Cortex of kidney (tissue), 1 donor: Measurements from ENCODE around the gene VWA8.
"Not testable (repeated sequence)": the region's sequence is repeated elsewhere in the genome, so short reads cannot be mapped to it uniquely, and the experiment has no call there.

Source experiments
- DNase-seq: peaks from one replicate; lab custom pipeline; 2025; lab: John Stamatoyannopoulos, UW

VWA8 gene

DNA sequence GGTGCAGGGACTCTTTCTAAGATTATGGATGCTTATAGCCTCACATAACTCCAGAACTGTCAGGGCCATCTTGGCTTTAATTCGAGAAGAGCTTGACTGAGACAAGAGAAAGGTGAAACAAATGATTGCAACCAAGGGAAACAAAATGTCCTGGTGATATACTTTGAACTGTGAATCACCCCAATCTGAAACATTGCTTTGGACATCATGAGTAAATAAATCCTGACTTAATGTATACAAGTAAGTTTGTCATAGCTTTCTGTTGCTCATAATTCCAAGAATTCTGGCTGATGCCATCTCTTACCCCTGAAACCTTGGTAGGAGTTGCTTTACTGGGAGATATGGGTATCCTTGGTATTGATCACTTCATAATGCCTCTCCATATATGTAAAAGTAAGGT is 5.8 kb upstream of the VWA8 start:
- DNase-seq = no peak

DNA sequence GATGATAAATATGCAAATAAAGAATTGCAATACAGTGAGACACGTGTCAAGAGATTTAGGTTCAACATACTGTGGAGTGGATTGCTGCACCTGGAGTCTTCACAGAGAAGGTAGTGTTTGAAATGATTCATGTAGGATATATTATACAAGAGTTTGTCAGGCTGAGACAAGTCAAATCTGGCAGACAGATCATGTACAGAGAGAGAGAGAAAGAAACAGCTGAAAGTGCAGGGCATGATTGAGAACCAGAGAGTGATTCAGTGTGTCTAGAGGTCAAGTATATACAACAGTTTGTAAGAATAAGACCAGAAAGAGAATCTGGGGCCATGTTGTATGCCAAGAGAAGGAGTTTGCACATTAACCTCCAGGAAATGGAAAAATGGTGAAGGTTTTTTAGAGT is 2.1 kb upstream of the VWA8 start:
- DNase-seq = no peak

DNA sequence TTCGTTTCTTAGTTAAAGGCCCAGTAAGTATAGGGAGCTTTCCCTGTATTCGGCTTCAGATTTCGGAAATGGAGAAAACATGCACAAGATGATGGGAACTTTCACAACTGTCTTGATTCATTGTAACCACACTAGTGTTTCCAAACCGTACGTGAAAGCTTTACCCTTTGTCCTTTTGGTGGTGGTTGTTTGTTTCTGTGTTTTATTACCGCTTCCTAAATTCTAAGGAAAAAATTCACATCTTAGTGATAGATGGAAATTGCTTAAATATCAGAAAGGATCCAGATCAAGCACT is 504 bp upstream of the VWA8 start:
- DNase-seq = no peak

DNA sequence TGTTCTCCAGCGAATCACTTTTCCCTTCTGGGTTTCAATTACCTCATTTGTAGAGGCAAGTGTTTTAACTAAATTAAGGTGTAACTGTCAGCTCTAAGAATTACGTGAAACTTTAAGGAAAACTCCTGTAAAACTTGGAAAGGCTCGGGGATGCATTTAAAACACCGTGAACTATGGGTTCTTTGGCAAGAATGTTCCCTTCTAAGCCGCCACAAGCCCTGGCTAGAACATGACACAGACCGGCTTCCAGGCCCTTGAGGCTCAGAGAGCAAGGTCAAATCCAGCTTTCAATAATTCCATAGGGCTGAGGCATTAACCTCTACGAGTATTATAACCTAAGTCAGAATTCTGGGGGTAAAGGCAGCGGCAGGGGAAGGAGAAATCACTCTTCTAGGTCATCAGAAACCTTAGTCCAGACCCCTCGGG is 685 bp downstream of the VWA8 start:
- DNase-seq = no peak

DNA sequence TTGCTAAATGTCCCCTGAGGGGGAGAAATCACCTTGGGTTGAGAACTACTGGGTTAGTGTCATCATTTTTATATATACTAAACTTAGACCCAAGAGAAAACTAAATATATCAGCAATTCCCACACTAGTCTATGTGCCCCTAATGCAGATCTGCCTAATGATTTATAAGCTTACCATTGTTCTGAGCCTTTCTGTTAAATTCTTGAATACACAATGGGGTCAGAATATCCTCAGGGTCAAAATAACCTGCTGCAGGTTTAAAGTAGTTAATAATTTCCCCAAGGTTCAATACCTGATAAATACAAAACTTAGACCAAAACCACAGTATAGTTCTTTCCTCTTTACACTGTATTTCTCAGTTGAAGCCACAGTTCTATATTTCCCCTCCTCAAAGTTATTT is 4.6 kb downstream of the VWA8 start:
- no peak for DNase-seq

DNA sequence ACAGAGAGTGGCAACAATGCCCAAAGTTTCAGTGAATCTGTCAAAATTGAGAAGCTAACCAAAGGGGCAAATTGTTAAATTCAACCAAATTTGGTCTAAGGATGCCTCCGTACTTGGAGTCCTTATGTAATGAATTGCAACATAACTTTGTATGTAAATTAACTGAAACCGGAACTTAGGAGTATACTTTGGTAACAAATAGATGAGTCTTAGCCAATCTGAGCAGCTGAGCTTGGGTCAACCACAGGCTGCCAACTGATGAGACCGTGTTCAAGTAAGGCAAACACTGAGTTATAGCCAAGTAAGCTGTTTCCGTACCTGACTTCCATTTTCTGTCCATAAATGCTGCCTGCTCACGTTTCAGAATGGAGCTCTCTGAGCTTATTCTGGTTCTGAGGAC is 5.3 kb downstream of the VWA8 start:
- no peak for DNase-seq

DNA sequence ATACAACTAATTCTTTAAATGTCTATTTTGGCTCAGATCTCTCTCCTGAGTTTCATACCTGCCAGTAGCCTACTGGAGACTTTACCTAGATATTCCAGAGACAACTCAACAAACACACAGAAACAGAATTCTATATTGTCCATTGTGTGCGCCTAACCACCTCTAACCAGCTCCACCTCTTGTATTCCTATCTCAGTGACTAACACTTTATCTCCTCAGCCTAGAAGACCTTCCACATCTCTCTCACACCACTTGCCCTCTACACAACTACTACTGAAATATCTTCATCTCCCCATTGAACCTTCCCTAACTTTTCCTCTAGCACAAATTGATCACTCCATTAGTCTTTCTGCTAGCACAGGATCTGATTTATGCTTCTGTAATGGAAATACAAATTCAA is 6.7 kb downstream of the VWA8 start:
- no peak for DNase-seq

DNA sequence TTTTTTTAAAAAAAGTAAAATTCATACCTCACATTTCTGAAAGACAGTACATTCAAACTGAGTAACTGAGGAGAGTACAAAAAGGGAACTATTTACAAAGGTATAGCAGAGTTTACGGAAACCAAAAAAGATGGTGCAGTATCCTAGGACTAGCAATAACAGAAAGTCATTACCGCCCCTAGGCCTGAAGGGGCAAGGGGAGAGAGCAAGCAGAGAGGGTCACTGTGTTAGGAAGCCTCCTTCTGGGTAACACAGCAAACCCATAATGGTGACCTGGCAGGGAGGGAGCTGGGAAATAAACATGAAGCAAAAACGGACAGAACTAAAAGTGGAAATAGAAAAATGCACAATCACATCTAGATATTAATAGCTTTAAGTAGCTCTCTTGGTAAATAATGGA is 8.2 kb downstream of the VWA8 start:
- no peak for DNase-seq

DNA sequence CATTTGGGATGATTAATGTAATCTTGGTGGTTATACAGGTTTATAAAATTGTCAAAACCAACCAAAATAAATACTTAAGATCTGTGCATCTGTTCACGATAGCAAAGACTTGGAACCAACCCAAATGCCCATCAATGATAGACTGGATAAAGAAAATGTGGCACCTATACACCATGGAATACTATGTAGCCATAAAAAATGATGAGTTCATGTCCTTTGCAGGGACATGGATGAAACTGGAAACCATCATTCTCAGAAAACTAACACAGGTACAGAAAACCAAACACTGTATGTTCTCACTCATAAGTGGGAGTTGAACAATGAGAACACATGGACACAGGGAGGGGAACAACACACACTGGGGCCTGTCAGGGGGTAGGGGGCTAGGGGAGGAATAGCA is 11.8 kb downstream of the VWA8 start:
- not testable (repeated sequence) for DNase-seq

DNA sequence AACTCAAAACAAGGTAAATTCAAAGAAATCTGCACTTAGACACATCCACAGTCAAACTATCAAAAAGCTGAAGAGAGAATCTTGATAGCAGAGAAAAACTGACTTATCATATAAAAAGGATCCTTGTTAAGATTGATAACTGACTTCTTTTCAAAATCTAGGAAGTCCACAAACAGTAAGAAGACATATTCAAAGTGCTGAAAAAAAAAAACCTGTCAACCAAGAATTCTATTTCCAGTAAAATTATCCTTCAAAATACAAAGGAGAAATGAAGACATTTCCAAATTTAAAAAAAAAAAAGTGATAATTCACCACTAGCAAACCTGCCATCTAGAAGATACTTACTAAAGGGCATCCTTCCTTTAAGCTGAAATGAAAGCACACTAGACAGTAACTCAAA is 15.0 kb downstream of the VWA8 start:
- DNase-seq = no peak

DNA sequence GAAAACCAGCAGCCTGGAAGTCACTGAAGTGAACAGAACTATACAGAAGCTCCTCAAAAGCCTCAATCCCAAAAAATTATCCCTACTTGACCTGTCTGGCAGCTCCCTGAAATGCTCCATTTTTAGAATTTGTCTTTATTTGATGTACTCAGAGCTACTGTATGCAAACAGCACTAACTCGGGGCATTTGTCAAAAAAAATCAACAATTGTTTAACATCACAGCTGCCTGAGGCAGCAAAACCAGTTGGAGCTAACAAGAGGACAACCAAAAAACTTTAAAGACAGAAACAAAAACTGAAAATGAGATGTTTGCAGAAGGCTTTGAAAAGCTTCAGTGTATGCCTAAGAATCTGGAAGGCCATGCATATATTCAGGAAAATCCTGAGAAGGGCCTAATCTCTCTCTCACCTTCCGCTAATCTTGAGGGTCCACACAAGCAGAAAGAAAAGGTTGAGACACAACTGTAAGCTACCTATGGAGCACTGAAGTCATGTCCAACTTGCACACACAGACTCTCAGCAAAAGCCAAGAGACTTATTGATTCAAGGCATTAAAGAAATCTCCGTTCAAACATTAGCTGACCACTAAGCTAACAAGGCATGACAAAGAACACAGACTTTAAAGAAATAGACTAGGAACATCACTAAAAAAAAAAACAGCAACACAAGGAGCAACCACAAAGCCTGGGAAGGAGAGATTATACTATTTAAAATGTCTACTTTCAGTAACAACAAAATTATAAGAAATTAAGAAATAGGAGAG is 16.1 kb downstream of the VWA8 start:
- no peak for DNase-seq

DNA sequence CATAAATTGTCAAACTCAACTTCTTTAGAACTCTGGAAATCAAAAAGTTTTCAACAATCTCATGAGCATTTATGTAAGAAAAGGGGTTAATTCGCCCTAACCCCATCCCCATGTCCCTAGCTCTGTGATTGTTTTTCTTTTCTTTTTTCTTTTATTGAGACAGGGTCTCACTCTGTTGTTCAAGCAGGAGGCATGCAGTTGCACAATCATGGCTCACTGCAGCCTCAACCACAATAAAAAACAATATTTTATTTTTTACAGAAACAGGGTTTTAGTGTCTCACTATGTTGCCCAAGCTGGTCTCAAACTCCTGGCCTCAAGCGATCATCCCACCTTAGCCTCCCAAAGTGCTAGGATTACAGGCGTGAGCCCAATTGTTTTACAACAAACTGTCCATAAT is 16.7 kb downstream of the VWA8 start:
- DNase-seq = no peak

DNA sequence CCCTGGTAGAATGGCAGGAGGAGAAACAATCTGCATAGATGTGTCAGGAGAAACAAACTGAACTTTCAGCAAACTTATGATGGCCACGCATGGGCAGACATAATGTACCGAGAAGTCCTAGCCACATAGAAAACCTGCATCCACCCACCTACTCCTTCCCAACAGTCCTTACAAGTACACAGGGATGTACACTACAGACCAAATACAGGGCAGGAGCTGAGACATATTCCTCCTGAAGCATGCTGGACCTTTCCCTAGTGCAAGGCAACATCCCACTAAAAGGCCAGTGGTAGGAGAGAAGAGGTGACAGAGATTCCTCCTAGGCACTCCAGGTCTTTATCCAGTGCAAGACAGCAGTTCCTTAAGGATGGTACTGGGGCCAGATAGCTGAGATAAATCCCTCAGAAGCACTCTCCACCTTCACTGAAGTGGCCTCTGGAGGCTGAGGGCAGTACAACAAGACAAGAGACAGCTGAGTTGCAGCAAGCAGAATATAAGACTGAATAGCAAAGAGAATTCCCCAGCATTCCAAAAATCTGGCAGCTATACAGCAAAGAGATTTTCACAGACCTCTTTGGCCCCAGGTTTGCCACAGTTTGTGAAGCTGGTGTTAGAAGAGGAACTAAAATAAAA is 18.3 kb downstream of the VWA8 start:
- no peak for DNase-seq

DNA sequence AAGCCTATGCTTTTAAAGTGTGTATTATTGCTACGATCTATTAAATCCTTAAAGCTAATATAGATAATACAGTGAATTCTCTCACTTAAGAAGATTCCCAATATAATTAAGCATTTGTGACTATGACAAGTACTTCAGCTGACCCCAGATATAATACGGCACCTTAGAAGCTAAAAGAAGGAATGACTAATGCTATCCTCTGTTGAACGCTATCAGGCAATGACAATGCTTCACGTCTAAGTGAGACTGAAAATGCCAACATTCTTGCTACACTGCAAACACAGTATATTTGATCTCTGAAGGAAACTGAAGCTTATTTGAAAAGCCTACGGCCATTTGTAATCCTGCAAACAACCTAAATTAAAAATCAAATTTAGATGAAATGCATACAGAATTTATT is 19.7 kb downstream of the VWA8 start:
- no peak for DNase-seq

DNA sequence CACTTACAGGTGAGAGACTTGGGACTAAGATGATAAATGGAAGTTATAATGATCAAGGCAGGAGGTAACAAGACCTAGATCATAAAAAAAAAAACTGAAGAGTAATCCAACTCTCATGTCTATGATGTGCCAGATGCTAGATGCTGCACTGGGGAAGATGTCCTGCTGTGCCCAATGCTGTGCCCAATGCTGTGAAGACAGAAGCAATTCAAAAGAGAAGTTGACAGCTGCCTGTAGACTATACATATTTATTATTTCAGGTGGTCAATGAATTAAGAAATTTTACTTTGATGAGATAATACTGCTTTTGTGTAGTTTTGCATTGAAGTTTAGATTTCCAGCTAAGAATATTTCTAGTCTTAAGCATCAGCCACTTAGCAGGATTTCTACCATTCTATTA is 21.5 kb downstream of the VWA8 start:
- no peak for DNase-seq

DNA sequence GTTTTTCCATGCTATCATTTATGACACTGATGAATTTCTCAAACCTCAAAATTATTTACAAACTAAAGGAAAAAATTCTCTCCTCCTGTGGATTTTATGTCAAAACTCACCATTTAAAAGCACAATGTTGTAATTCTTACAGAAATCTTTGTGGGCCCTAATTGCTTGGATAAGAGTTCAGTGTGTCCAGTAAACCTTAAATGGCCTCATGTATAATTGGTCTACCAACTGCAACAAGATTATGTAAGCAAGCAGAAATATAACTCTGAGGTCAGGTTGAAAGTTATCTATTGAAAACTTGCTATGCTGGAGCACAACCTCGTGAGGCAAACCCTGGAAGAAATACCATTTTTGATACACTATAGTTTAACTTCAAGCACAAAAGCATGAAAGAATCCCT is 22.0 kb downstream of the VWA8 start:
- DNase-seq = no peak

DNA sequence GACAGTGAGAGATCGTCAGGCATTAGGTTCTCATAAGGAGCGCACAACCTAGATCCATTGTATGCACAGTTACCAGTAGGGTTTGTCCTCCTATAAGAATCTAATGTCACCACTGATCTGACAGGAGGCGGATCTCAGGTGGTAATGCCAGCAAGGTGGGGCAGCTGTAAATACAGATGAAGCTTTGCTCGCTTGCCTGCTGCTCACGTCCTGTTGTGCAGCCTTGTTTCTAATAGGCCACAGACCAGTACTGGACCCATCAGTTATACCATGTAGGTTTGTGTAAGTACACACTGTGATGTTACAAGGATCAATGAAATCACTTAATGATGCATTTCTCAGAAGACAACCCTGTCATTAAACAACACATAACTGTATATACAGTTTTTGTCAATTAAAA is 23.5 kb downstream of the VWA8 start:
- DNase-seq = no peak

DNA sequence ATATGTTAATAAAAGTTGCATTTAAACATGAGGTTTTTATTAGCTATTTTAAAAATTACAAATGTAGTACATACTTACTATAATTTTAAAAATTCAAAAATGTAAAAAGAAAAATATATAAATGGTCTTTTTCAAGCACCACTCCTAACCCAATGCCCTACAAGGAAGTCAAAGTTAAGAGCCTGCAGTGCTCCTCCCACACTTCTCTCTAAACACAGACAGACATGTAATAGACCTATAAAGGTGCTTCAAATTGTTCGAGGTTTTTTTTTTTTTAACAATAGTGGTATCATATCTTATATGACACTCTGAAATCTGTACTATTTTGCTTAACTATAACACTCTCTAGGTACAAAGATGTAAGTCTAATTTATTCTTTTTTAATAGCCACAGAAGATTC is 25.4 kb downstream of the VWA8 start:
- DNase-seq = no peak

DNA sequence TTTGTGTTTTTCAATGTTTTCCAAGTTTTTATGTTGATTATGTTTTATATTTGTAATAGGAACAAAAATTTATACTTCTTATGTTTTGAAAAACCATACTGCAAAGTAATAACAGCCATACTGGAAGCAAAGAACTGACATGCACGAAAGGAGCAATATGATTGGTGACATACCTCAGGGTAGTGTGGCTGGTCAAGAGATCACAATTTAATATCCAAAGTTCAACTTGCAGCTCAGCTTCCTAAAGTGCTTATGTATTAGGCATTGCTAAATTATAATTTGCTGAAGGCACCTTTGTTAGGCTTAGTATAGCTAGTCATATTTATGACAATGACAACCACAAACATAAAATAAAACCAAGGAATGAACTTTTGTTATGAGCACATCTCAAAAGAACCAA is 25.9 kb downstream of the VWA8 start:
- DNase-seq = no peak

DNA sequence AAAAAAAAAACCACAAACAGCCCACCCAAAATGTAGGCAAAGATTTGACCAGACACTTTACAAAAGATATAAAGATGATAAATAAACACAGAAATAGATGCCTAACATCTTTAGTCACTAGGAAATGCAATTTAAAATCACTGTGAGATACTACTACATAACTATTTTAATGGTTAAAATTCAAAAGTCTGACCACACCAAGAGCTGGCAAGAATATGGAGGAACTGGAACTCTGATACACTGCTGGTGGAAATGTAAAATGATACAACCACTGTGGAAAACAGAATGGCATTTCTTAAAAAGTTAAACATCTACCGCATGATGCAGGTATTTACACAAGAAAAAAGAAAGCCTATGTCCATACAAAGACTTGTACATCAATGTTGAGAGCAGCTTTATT is 26.8 kb downstream of the VWA8 start:
- DNase-seq = no peak

DNA sequence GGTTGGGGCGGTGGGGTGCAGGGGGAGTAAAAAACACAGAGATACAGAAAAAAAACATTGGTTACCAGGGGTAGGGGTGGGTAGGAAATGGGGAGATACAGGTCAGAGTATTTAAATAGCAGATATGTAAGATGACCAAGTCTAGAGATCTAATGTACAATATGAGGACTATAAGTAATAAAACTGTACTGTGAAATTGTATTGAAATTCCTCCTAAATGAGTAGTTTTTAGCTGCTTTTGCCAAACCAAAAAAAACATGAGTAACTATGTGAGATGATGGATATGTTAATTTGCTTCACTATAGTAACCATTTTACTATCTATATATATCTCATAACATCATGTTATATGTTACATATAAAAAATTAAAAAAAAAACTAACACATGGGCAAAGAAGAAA is 29.6 kb downstream of the VWA8 start:
- no peak for DNase-seq

DNA sequence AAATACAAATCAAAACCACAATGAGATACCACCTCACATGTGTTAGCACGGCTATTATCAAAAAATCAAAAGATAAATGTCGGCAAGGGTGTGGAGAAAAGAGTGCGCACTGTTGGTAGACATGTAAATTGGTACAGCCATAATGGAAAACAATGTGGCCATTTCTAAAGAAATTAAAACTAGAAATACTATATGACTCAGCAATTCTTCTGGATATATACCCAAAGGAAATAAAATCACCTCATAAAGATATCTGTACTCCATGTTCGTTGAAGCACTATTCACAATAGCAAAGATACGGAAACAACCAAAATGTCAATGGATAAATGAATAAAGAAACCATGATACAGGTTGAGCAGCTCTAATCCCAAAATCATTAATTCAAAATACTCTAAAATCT is 30.8 kb downstream of the VWA8 start:
- no peak for DNase-seq

DNA sequence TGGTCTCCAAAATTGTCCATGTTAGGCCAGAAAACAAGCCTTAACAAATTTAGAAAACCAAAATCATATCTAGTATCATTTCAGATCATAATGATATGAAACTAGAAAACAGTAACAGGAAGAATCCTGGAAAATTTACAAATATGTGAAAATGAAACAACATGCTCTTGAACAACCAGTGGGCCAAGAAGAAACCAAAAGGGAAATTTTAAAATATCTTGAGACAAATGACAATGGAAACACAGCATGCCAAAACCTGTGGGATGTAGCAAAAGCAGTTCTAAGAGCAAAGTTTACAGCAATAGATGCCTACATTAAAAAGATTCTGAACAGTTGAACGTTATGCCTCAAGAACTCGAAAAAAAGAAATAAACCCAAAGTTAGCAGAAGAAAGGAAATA is 32.6 kb downstream of the VWA8 start:
- DNase-seq = no peak

DNA sequence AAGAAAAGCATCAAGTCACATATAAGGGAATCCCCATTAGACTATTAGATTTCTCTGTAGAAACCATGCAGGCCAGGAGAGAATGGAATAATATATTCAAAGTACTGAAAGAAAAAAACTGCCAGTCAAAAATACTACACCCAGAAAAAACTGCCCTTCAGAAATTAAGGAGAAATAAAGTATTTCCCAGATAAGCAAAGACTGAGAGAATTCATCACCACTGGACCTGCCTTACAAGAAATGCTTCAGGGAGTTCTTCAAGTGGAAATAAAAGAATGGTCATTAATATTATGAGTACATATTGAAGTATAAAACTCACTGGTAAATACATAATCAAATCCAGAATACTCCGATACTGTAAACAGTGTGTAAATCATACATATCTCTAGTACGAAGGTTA is 35.9 kb downstream of the VWA8 start:
- DNase-seq = no peak
